NCI-H345 (cell line): ENCODE results near the gene WWOX.
"Not testable (repeated sequence)": the region's sequence is repeated elsewhere in the genome, so short reads cannot be mapped to it uniquely, and the experiment has no call there.

Experiments
- DNase-seq: peaks from one replicate; lab custom pipeline; 2025; lab: John Stamatoyannopoulos, UW

Gene WWOX

GRCh38 chr16:78577630-78578029 is 478.2 kb downstream of the WWOX start:
- no peak for DNase-seq

- DNase-seq: no peak
Observed at GRCh38 chr16:78579020-78579419, 479.6 kb downstream of the WWOX start.

- peak; percentile 2 for DNase-seq
Observed at GRCh38 chr16:78583441-78583840, 484.0 kb downstream of the WWOX start.

- DNase-seq: no peak
Observed at GRCh38 chr16:78584213-78584860, 484.9 kb downstream of the WWOX start.

- no peak for DNase-seq
Observed at GRCh38 chr16:78584991-78585390, 485.5 kb downstream of the WWOX start.

GRCh38 chr16:78589331-78589730 is 489.9 kb downstream of the WWOX start:
- no peak for DNase-seq

- DNase-seq: no peak
Observed at GRCh38 chr16:78591682-78592103, 492.2 kb downstream of the WWOX start.

- DNase-seq: no peak
Observed at GRCh38 chr16:78592111-78592510, 492.7 kb downstream of the WWOX start.

GRCh38 chr16:78593352-78593751 is 493.9 kb downstream of the WWOX start:
- DNase-seq: no peak

- no peak for DNase-seq
Observed at GRCh38 chr16:78594191-78594590, 494.7 kb downstream of the WWOX start.

GRCh38 chr16:78596348-78596995 is 497.0 kb downstream of the WWOX start:
- DNase-seq: no peak

GRCh38 chr16:78596996-78597422 is 497.6 kb downstream of the WWOX start:
- no peak for DNase-seq

- no peak for DNase-seq
Observed at GRCh38 chr16:78597809-78598570, 498.5 kb downstream of the WWOX start.

- no peak for DNase-seq
Observed at GRCh38 chr16:78599271-78599670, 499.8 kb downstream of the WWOX start.

GRCh38 chr16:78604423-78605062 is 505.1 kb downstream of the WWOX start:
- DNase-seq: not testable (repeated sequence)

- DNase-seq: no peak
Observed at GRCh38 chr16:78605548-78606101, 506.2 kb downstream of the WWOX start.

- DNase-seq: peak; percentile 35
Observed at GRCh38 chr16:78606545-78606944, 507.1 kb downstream of the WWOX start.

- DNase-seq: no peak
Observed at GRCh38 chr16:78607022-78607421, 507.6 kb downstream of the WWOX start.

- no peak for DNase-seq
Observed at GRCh38 chr16:78607465-78607864, 508.0 kb downstream of the WWOX start.

GRCh38 chr16:78608305-78608776 is 508.9 kb downstream of the WWOX start:
- DNase-seq: no peak

GRCh38 chr16:78609402-78610274 is 510.2 kb downstream of the WWOX start:
- no peak for DNase-seq
